Neural progenitor cell (in vitro differentiated cells): ENCODE measurements around the gene SH2D3C. TPM values are rescaled to one million over a fixed set of nuclear protein-coding genes. Genes with fewer than 3 reads are reported as not detected.
A peak's percentile ranks its signal among the peaks of the same experiment; 100 is the strongest.

Experiments
- DNase-seq: peaks from one replicate; pipeline ENCODE4 v3.0.0-alpha.2; 2016; ENCODE audit warnings: low spot score
- H2AFZ ChIP-seq: fragments of 200-600 bp; sonication (generic); replicated peaks from 2 replicates; pipeline ENCODE4 v1.6.1; 2016; ENCODE audit warnings: antibody characterized with exemption
- H3F3A ChIP-seq: fragments of 200-600 bp; sonication (generic); 2 replicates; pipeline ENCODE4 v1.6.1; 2016; ENCODE audit warnings: antibody characterized with exemption, low read depth
- H3K27ac ChIP-seq: fragments of 200-600 bp; sonication (generic); 2 replicates; pipeline ENCODE4 v1.5.1; 2016; ENCODE audit warnings: mild to moderate bottlenecking
- H3K27me3 ChIP-seq: fragments of 200-600 bp; sonication (generic); 2 replicates; pipeline ENCODE4 v1.6.1; 2016; ENCODE audit warnings: mild to moderate bottlenecking, moderate library complexity
- H3K36me3 ChIP-seq: fragments of 200-600 bp; sonication (generic); 2 replicates; pipeline ENCODE4 v1.5.1; 2016
- H3K4me1 ChIP-seq: fragments of 200-600 bp; sonication (generic); 2 replicates; pipeline ENCODE4 v1.6.1; 2016; ENCODE audit warnings: mixed run types
- H3K4me2 ChIP-seq: fragments of 200-600 bp; sonication (generic); 2 replicates; pipeline ENCODE4 v1.6.1; 2016
- H3K4me3 ChIP-seq: fragments of 200-600 bp; sonication (generic); 2 replicates; pipeline ENCODE4 v1.5.1; 2016
- H3K79me2 ChIP-seq: fragments of 200-600 bp; sonication (generic); 2 replicates; pipeline ENCODE4 v1.6.1; 2016; ENCODE audit warnings: low read depth
- H3K9ac ChIP-seq: fragments of 200-600 bp; sonication (generic); 2 replicates; pipeline ENCODE4 v1.6.1; 2016
- H3K9me3 ChIP-seq: fragments of 200-600 bp; sonication (generic); 2 replicates; pipeline ENCODE4 v1.5.1; 2016; ENCODE audit warnings: low read depth
- H4K20me1 ChIP-seq: fragments of 200-600 bp; sonication (generic); 2 replicates; pipeline ENCODE4 v1.6.1; 2016; ENCODE audit warnings: low read depth
- H3K27ac Mint-ChIP-seq: 3 replicates; pipeline ENCODE4 v1.8.0; 2021; ENCODE audit warnings: mixed read lengths
- H3K27me3 Mint-ChIP-seq: 2 replicates; pipeline ENCODE4 v1.8.0; 2022; ENCODE audit warnings: low read depth, mild to moderate bottlenecking, inconsistent platforms, moderate library complexity, mixed read lengths; ENCODE audit not compliant: insufficient read depth
- H3K36me3 Mint-ChIP-seq: 3 replicates; pipeline ENCODE4 v1.8.0; 2021; ENCODE audit warnings: mixed read lengths
- H3K4me1 Mint-ChIP-seq: 3 replicates; pipeline ENCODE4 v1.8.0; 2021; ENCODE audit warnings: mixed read lengths
- H3K4me3 Mint-ChIP-seq: 3 replicates; pipeline ENCODE4 v1.8.0; 2021; ENCODE audit warnings: mild to moderate bottlenecking, moderate library complexity, mixed read lengths
- H3K9me3 Mint-ChIP-seq: 3 replicates; pipeline ENCODE4 v1.8.0; 2020; ENCODE audit warnings: mixed read lengths
- EZH2 ChIP-seq: fragments of 200-600 bp; sonication (generic); IDR thresholded peaks from 2 replicates; pipeline ENCODE4 v1.6.1; 2017; ENCODE audit warnings: antibody characterized with exemption, mild to moderate bottlenecking, moderate library complexity
- EZH2phosphoT487 ChIP-seq: fragments of 200-600 bp; sonication (generic); IDR thresholded peaks from 2 replicates; pipeline ENCODE4 v1.6.1; 2017; ENCODE audit warnings: antibody characterized with exemption
- total RNA-seq: library from RNA; depleted of rRNA; stranded (reverse); fragments of >200 nt; gene quantifications from 2 replicates; pipeline ENCODE4 v1.2.3, GENCODE V29; 2015; ENCODE audit warnings: low replicate concordance
- TF ChIP-seq, protein P1 (sequence below): fragments of 200-600 bp; sonication (generic); IDR thresholded peaks from 2 replicates; pipeline ENCODE4 v1.5.1; 2017; ENCODE audit warnings: antibody characterized with exemption, mild to moderate bottlenecking

The SH2D3C gene
- total RNA-seq, 1 donor from 2014 or later = 1.9 TPM

DNA sequence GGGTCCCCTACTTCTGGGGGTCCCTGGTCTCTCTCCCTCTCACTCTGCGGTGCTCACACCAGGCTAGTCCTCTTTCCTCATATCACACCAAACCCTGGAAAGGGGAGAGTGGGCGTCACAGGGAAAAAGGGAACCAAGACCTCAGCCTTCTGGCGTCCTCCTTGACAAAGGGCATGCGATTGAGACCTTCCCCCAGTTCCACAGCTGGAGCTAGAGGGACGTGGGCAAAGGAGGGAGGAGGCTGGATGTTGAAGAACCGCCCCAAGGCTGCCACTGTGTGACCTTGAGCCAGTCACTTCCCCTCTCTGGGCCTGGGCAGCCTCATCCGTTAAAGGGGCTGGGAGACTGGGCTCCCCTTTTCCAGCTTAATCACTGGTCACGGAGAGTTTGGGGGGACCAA lies 24.8 kb downstream of the SH2D3C start:
- H3K27me3 ChIP-seq = peaks cover 50% of the 10 kb centered on the region
- Mint-ChIP-seq H3K4me3 (peak overlapping the region; percentile 63), H3K4me1 (peaks cover 4% of the 10 kb centered on the region), H3K9me3 (no peaks in the 10 kb centered on the region), H3K36me3 (no peaks in the 10 kb centered on the region), H3K27ac (no peak overlapping the region), H3K27me3 (peaks cover 31% of the 10 kb centered on the region)
- H3K36me3 ChIP-seq = no peaks in the 10 kb centered on the region
- H4K20me1 ChIP-seq = peaks cover 49% of the 10 kb centered on the region
- peak overlapping the region; percentile 99 for H3K4me2 ChIP-seq
- TF ChIP-seq EZH2 = no peak
- no peak for TF ChIP-seq EZH2phosphoT487
- TF ChIP-seq, protein P1, sequence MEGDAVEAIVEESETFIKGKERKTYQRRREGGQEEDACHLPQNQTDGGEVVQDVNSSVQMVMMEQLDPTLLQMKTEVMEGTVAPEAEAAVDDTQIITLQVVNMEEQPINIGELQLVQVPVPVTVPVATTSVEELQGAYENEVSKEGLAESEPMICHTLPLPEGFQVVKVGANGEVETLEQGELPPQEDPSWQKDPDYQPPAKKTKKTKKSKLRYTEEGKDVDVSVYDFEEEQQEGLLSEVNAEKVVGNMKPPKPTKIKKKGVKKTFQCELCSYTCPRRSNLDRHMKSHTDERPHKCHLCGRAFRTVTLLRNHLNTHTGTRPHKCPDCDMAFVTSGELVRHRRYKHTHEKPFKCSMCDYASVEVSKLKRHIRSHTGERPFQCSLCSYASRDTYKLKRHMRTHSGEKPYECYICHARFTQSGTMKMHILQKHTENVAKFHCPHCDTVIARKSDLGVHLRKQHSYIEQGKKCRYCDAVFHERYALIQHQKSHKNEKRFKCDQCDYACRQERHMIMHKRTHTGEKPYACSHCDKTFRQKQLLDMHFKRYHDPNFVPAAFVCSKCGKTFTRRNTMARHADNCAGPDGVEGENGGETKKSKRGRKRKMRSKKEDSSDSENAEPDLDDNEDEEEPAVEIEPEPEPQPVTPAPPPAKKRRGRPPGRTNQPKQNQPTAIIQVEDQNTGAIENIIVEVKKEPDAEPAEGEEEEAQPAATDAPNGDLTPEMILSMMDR = no peak
- H3K4me3 ChIP-seq = no peak overlapping the region
- H3K9me3 ChIP-seq = no peaks in the 10 kb centered on the region
- H3K9ac ChIP-seq = no peak overlapping the region
- no peak overlapping the region for H3K27ac ChIP-seq
- peaks cover 18% of the 10 kb centered on the region for H3F3A ChIP-seq
- no peaks in the 10 kb centered on the region for H3K79me2 ChIP-seq
- no peak for DNase-seq
- peaks cover 6% of the 10 kb centered on the region for H3K4me1 ChIP-seq
- no peak overlapping the region for H2AFZ ChIP-seq

DNA sequence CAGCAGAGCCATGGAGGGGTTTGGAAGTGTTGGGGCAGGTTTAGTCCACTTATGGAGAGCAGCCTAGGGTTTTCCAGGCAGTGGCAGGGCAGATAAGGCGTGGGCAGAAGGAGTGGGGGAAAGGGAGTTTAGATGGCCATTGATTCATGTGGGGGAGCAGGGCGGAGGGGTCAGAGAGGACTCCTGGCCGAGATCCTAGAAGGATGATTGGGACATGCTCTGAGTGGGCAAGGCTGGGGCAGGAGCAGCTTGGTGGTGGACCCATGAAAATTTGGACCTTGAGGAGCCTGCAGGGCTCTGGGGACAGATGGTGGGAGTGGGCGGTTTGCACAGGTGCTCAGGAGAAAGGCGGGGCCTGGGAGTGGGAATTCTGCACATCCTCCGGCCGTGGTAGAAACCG lies 25.3 kb downstream of the SH2D3C start:
- no peak for TF ChIP-seq EZH2
- no peak for TF ChIP-seq EZH2phosphoT487
- TF ChIP-seq, protein P1 = no peak
- Mint-ChIP-seq H3K27me3 (peaks cover 31% of the 10 kb centered on the region), H3K27ac (no peak overlapping the region), H3K4me3 (peak overlapping the region; percentile 57), H3K36me3 (no peaks in the 10 kb centered on the region), H3K9me3 (no peaks in the 10 kb centered on the region), H3K4me1 (peaks cover 4% of the 10 kb centered on the region)
- Histone ChIP-seq H3K4me2 (no peak overlapping the region), H3F3A (peaks cover 18% of the 10 kb centered on the region), H3K36me3 (no peaks in the 10 kb centered on the region), H3K9me3 (no peaks in the 10 kb centered on the region), H3K79me2 (no peaks in the 10 kb centered on the region), H3K27ac (no peak overlapping the region), H2AFZ (no peak overlapping the region), H4K20me1 (peaks cover 49% of the 10 kb centered on the region), H3K4me1 (peaks cover 6% of the 10 kb centered on the region), H3K27me3 (peaks cover 50% of the 10 kb centered on the region), H3K4me3 (no peak overlapping the region), H3K9ac (no peak overlapping the region)
- DNase-seq = no peak

- Histone ChIP-seq H3K79me2 (no peaks in the 10 kb centered on the region), H3K9me3 (no peaks in the 10 kb centered on the region), H3K4me1 (peaks cover 6% of the 10 kb centered on the region), H4K20me1 (peaks cover 49% of the 10 kb centered on the region), H3K36me3 (no peaks in the 10 kb centered on the region), H3K9ac (no peak overlapping the region), H3K27ac (no peak overlapping the region), H3F3A (peaks cover 18% of the 10 kb centered on the region), H3K4me3 (no peak overlapping the region), H3K4me2 (no peak overlapping the region), H2AFZ (no peak overlapping the region), H3K27me3 (peaks cover 45% of the 10 kb centered on the region)
- no peaks in the 10 kb centered on the region for H3K9me3 Mint-ChIP-seq
- peaks cover 33% of the 10 kb centered on the region for H3K27me3 Mint-ChIP-seq
- peaks cover 4% of the 10 kb centered on the region for H3K4me1 Mint-ChIP-seq
- DNase-seq = peak; percentile 79
- H3K27ac Mint-ChIP-seq = no peak overlapping the region
- no peaks in the 10 kb centered on the region for H3K36me3 Mint-ChIP-seq
- TF ChIP-seq, protein P1 = no peak
- TF ChIP-seq EZH2phosphoT487 = no peak
- no peak for TF ChIP-seq EZH2
- H3K4me3 Mint-ChIP-seq = no peak overlapping the region
Observed at GRCh38 chr9:127751269-127752054, 27.0 kb downstream of the SH2D3C start.
